ENCODE measurements around the gene REV1.
"Not testable (repeated sequence)": the region's sequence is repeated elsewhere in the genome, so short reads cannot be mapped to it uniquely, and the experiment has no call there.

The REV1 gene

DNA sequence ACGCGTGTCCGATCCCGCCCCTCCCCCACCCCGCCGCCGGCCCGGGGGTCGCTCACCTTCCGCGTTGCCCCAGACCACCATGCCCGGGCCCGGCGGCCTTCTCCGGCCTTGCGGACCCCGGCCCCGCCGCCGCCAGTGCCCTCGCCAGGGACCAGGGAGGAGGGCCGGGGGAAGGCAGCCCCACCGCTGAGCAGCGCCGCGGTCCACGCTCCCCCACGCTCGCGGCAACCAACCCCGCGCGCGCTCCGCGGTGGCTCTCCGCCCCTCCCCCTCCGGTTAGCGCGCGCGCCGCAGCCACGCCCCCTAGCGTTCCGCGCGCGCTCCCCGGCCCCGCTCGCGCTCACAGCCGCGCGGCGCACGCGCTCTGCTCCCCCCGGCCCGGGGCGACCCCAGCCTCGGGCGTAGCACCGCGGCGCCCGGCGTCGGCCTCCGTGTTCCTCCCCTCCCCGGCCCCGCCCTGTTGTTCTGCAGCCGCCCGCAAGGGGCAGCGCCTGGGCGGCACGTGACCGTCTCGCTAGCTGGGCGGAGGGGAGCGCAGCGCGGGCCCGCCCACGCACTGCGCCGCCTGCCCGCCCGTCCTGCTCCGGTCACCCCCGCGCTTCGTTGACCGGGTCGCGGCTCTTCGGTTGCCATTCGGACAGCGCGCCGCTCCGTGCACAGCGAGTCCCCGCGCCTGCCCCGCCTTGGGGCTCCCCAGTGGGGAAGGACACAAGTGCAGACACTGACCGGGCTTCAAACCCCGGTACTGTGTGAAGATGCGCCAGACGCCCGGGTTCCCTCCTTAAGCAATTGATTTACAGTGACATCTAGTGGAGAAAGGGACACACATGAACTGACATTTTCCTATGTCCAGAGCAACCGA, at the start of gene REV1:
TSS of gene REV1 (minus strand) at position 257 of the 862 bp plus-strand sequence. CDS start 25,042 bp downstream, outside the sequence.
- peak; percentile 95 for DNase-seq (ENCODE audit: low read depth)

DNA sequence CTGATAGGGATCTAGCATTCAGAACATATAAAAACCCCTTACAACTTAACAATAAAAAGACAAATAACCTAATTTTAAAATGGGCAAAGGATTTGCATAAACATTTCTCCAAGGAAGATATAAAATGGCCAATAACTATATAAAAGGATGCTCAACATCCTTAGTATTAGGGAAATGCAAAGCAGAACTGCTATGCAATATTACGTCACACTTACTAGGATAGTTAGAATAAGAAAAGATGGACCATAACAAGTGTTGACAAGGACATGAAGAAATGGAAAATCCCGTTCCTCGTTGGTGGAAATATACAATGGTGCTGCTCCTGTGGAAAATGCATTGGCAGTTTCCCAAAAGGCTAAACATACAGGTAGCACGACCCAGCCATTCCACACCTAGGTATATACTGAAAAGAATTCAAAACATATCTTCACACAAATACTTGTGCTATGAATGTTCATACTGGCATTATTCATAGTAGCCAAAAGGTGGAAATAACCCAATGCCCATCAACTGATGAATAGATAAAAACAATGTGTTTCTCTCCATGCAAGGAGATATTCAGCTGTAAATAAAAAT, 48.2 kb upstream of the REV1 start:
- no peak for DNase-seq (ENCODE audit: low read depth)

GRCh38 chr2:99524056-99524455, 34.2 kb upstream of the REV1 start:
- no peak for DNase-seq (ENCODE audit: low read depth)

DNA sequence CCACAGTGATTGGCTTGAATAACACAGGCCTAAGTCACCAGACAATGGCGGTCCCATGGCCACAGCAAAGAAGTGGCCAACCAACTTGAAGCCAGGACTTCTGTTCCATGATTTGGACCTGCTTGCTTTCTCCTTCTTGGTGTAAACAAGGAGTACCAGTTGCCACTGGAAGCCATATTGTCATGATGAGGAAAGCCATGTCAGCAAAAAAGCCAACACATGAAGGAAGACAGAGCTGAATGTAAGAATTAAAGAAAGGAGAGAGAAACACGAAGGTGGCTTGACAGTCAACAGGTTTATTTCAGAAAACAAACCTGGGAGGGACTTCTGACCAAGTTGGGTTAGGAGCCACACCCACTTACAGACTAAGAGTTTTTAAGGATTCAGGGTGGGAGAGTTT, 32.3 kb upstream of the REV1 start:
- DNase-seq (ENCODE audit: low read depth): no peak

DNA sequence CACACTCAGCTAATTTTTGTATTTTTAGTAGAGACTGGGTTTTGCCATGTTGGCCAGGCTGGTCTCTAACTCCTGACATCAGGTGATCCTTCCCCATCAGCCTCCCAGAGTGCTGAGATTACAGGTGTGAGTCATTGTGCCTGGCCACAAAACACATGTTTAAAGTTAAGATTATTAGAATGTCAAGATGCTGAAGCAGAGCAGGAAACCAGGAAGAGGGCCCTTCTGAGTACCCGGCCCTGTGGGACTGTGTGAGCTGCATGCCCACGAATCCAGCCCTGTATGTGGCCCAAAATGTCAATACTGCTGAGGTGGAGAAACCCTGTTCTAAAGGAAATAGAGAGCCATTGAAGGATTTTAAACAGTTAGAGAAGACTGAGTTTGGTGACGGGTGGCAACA, 31.0 kb upstream of the REV1 start:
- peak; percentile 26 for DNase-seq (ENCODE audit: low read depth)

GRCh38 chr2:99520195-99520594, 30.4 kb upstream of the REV1 start:
- no peak for DNase-seq (ENCODE audit: low read depth)

- no peak for DNase-seq (ENCODE audit: low read depth)
These were observed 24.5 kb upstream of the REV1 start for GRCh38 chr2:99514357-99514756.

GRCh38 chr2:99512181-99512591, 22.4 kb upstream of the REV1 start:
- DNase-seq (ENCODE audit: low read depth): no peak

- DNase-seq (ENCODE audit: low read depth): no peak
These were observed 19.6 kb upstream of the REV1 start for GRCh38 chr2:99509387-99509786.

- no peak for DNase-seq (ENCODE audit: low read depth)
These were observed 18.4 kb upstream of the REV1 start for GRCh38 chr2:99507937-99508818.

GRCh38 chr2:99504844-99505584, 15.2 kb upstream of the REV1 start:
- DNase-seq (ENCODE audit: low read depth): peak; percentile 7

DNA sequence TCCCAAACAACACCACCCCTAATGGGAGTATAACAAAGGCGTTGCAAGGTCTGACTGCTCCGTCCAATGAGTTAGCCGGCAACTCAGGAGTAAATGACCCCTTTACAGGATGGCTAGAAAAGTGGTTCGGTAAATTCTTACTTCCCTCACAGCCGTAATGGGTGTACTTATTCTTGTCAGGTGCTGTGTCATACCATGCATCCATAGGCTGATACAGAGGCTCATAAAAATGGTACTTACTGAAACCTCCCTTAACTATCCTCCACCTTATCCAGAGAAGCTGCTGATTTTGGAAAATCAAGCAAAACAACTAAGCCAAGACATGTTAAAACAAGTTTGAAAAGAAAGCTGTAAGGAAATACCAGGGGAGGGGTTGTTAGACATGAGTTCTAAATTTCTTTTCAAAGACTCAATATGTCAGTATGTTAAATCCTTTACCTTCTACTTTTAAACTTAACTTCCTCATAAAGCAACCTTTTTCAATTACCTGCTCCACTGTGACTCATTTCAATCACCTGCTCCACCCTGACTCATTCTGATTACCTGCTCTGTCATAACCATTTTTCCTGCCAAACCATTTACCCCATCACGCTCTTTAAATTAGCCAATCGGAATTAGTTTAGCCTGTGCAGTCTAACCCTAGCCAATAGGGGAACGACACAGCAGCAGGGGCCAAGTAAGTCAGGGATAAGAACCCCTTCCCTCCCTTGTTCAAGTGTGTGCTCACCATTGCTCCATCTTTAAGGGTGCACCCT, 14.0 kb upstream of the REV1 start:
- DNase-seq (ENCODE audit: low read depth): not testable (repeated sequence)

DNA sequence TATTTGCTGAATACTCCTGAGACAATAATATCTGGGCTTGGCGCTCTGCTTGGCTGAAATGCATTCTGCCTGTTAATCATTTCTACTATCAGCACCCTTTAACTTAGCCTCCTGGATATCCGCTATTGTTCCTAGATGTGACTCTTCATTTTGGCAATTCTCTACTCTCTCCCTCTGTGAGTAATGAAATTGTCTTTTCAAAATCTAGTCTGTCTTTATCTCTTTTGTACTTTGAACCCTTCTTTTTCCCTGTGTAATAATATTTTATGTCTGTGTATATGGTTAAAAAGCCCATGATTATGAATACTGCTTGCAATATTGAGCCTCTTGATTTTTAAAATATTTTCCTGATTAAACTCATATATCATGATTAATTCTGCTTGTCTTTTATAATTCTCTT, 6.2 kb upstream of the REV1 start:
- no peak for DNase-seq (ENCODE audit: low read depth)

- DNase-seq (ENCODE audit: low read depth): no peak
These were observed 5.5 kb upstream of the REV1 start for GRCh38 chr2:99495115-99495860.

- no peak for DNase-seq (ENCODE audit: low read depth)
These were observed 2.9 kb upstream of the REV1 start for GRCh38 chr2:99492721-99493120.

GRCh38 chr2:99490623-99491461, 1.0 kb upstream of the REV1 start:
- no peak for DNase-seq (ENCODE audit: low read depth)

- peak; percentile 70 for DNase-seq (ENCODE audit: low read depth)
These were observed 605 bp downstream of the REV1 start for GRCh38 chr2:99489063-99489760.

DNA sequence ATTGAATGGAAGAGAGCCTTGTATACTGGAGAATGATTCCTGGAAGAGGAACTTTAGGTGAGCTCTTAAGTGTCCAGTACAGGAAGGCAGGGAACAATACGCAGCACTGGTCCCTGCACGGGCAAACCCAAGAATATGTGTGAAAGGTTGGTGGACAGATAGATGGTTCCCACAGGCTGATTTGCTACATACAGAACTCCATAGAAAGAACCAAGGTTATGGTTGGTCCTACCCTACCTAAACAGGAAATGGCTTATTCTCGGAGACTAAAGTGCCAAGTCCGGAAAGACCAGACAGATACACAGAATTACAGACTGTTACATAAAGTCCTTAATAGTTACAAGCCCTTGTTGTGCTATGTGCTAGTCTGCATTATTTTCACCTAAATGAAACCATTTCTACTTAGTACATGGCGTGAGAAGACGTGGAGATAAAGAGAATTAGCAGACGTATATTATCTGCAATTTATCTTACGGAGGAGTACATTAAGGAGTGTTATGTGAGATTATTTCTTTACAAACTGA, 1.2 kb downstream of the REV1 start:
- peak; percentile 59 for DNase-seq (ENCODE audit: low read depth)

DNA sequence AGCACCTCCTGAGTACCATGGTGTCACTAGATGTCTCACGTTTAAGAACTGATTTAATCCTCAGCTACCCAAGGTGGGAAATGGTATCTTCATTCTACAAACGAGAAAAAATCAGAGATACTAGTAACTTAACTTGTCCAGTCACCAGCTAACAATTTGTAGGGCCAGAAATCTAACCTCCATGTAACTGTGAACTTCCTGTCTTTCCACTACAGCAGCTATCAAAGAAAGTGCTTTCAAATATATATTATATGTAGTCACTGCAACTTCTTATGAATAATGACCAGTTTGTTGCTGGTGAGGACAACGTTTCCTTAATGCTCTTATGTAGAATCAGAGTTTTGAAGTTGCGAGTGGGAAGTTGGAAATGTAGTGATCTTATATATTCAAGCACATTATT, 1.9 kb downstream of the REV1 start:
- DNase-seq (ENCODE audit: low read depth): no peak

Measured in ELR (cell line).